ENCODE measurements around the gene HAPLN1.

Gene HAPLN1

DNA sequence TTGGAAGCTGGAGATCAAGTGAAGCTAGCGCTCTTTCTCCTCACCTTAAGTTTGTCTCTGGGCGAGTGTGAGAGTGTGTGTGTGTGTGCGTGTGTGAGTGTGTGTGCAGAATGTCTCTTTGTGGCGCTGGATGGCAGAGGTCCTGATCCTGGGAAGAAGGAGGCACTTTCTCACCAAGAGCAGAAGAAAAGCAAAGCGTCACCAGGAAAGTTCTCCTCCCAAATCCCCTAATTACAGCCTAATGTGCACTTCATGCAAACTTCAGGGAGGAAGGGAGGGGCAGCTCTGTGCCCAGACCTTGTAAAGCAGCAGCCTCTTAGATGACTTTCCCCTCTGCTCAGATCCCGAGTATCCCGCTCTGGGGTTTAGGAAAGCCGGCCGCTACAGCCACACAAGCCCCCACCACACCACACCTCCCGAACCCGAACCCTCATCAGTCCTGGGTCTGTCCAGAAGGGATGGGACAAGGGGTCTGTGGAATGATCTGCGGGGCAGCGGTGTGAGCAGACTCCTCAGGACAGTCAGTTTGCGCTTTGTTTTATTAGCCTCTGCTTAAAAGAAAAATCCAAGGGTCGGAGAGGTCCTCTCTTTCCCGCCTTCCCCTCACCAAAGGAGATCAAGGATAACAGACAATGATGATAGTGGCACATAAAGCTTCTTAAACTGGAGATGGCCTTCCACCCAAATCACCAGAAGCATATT, at the start of gene HAPLN1:
Gene HAPLN1, minus strand, starts transcription at position 20 of the 702 bp plus-strand sequence. CDS start 47,332 bp downstream, outside the sequence.
- TF ChIP-seq ZNF521 (tag by site-specific recombination; IDR thresholded peaks at IDR 0.05) (no peak), SP7 (tag by site-specific recombination; IDR thresholded peaks at IDR 0.05) (peak; percentile 39; the same call in 1 of the 2 replicates), ZNF423 (tag by site-specific recombination; IDR thresholded peaks at IDR 0.05) (no peak), ZSCAN4 (tag by site-specific recombination; IDR thresholded peaks at IDR 0.05) (peak; percentile 66)
- TF ChIP-seq, protein P1, sequence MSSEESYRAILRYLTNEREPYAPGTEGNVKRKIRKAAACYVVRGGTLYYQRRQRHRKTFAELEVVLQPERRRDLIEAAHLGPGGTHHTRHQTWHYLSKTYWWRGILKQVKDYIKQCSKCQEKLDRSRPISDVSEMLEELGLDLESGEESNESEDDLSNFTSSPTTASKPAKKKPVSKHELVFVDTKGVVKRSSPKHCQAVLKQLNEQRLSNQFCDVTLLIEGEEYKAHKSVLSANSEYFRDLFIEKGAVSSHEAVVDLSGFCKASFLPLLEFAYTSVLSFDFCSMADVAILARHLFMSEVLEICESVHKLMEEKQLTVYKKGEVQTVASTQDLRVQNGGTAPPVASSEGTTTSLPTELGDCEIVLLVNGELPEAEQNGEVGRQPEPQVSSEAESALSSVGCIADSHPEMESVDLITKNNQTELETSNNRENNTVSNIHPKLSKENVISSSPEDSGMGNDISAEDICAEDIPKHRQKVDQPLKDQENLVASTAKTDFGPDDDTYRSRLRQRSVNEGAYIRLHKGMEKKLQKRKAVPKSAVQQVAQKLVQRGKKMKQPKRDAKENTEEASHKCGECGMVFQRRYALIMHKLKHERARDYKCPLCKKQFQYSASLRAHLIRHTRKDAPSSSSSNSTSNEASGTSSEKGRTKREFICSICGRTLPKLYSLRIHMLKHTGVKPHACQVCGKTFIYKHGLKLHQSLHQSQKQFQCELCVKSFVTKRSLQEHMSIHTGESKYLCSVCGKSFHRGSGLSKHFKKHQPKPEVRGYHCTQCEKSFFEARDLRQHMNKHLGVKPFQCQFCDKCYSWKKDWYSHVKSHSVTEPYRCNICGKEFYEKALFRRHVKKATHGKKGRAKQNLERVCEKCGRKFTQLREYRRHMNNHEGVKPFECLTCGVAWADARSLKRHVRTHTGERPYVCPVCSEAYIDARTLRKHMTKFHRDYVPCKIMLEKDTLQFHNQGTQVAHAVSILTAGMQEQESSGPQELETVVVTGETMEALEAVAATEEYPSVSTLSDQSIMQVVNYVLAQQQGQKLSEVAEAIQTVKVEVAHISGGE (tag by site-specific recombination; conservative IDR thresholded peaks at IDR 0.05; ENCODE audit: low read depth) = no peak

GRCh38 chr5:83767409-83767992, 46.8 kb upstream of the HAPLN1 start:
- Histone ChIP-seq H3K4me3 (ENCODE audit: low read depth, low read length) (no peak overlapping the region), H3K4me1 (ENCODE audit: control insufficient read depth, insufficient read depth, low read length) (no peaks in the 10 kb centered on the region), H3K36me3 (ENCODE audit: control insufficient read depth in 2 of 2, insufficient read depth in 1 of 2, low read length in 2 of 2) (no peaks in the 10 kb centered on the region), H3K9me3 (ENCODE audit: control insufficient read depth, insufficient read depth, low read depth, low read length) (peaks cover 2% of the 10 kb centered on the region), H3K27ac (ENCODE audit: extremely low read depth, low read depth, low read length) (no peak overlapping the region)
- no peak for TF ChIP-seq MYNN (tag by site-specific recombination; IDR thresholded peaks at IDR 0.05; ENCODE audit: borderline replicate concordance)
- peak; percentile 91 for TF ChIP-seq TRIM28 (IDR thresholded peaks at IDR 0.05; ENCODE audit: borderline replicate concordance, low read length)
- peak; percentile 60; the same call in 1 of the 2 replicates for TF ChIP-seq ZNF549 (tag by site-specific recombination; IDR thresholded peaks at IDR 0.05)
- TF ChIP-seq SETDB1 (IDR thresholded peaks at IDR 0.05; ENCODE audit: insufficient read length, low read length) = peak; percentile 100
- peak; percentile 84; the same call in 1 of the 2 replicates for TF ChIP-seq ZNF626 (tag by site-specific recombination; IDR thresholded peaks at IDR 0.05)
- ChIA-PET POLR2A (no interaction called here), CTCF (interaction anchor here (0.6 kb wide), 1 partner anchor 11 kb away, joined by 3 read pairs; no protein-coding TSS in a partner anchor)

More for the DNA sequence above, at the start of gene HAPLN1:
- Histone ChIP-seq H3K36me3 (ENCODE audit: control insufficient read depth in 2 of 2, insufficient read depth in 1 of 2, low read length in 2 of 2) (no peaks in the 10 kb centered on the region), H3K27ac (ENCODE audit: extremely low read depth, low read depth, low read length) (peak within 1 kb of the TSS; percentile 63; the same call in 1 of the 2 replicates), H3K4me1 (ENCODE audit: control insufficient read depth, insufficient read depth, low read length) (0 out of 2 replicates have a peak, but pooled peaks cover 2% of the 10 kb centered on the region), H3K9me3 (ENCODE audit: control insufficient read depth, insufficient read depth, low read depth, low read length) (no peaks in the 10 kb centered on the region), H3K4me3 (ENCODE audit: low read depth, low read length) (no peak within 1 kb of the TSS)
- ChIA-PET CTCF (interaction anchor here (1.1 to 3.6 kb wide), 3 partner anchors 8 to 206 kb away, joined by 3 to 16 read pairs (median 9); no protein-coding TSS in a partner anchor), POLR2A (no interaction called here)

DNA sequence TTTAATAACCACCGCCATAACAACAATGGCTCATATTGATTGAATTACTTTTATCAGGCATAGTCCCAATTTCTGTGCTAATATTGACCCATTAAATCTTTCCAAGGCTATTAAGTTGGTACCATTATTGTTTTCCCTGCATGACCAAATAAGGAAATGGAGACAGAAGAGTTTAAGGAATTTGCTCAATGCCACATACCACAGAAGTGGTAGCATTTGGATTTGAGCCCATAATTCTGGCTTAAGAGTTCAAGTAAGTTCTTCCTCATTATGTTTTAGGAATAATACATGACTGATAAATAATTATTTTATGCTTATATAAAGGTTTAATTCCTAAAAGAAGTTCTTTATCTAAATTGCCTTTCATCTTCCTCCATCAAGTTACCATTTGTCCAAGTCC, 43.4 kb upstream of the HAPLN1 start:
- no peaks in the 10 kb centered on the region for H3K4me1 ChIP-seq (ENCODE audit: control insufficient read depth, insufficient read depth, low read length)
- H3K27ac ChIP-seq (ENCODE audit: extremely low read depth, low read depth, low read length) = no peak overlapping the region
- TF ChIP-seq GLI2 (tag by site-specific recombination; IDR thresholded peaks at IDR 0.05; ENCODE audit: borderline replicate concordance, low read depth) (no peak), ZNF292 (tag by site-specific recombination; IDR thresholded peaks at IDR 0.05; ENCODE audit: borderline replicate concordance, low read depth) (no peak), ZNF404 (tag by site-specific recombination; IDR thresholded peaks at IDR 0.05) (no peak), ZNF155 (tag by site-specific recombination; IDR thresholded peaks at IDR 0.05) (no peak), ZNF324 (tag by site-specific recombination; IDR thresholded peaks at IDR 0.05) (no peak), ZFP41 (tag by site-specific recombination; IDR thresholded peaks at IDR 0.05; ENCODE audit: borderline replicate concordance) (no peak), ZNF239 (tag by site-specific recombination; IDR thresholded peaks at IDR 0.05) (no peak), ZNF785 (tag by site-specific recombination; IDR thresholded peaks at IDR 0.05) (no peak), ZNF530 (tag by site-specific recombination; IDR thresholded peaks at IDR 0.05; ENCODE audit: low read depth) (no peak), ZNF202 (tag by site-specific recombination; IDR thresholded peaks at IDR 0.05; ENCODE audit: borderline replicate concordance) (no peak), MYNN (tag by site-specific recombination; IDR thresholded peaks at IDR 0.05; ENCODE audit: borderline replicate concordance) (no peak), ZFP69B (tag by site-specific recombination; IDR thresholded peaks at IDR 0.05) (no peak)
- peaks cover 2% of the 10 kb centered on the region for H3K9me3 ChIP-seq (ENCODE audit: control insufficient read depth, insufficient read depth, low read depth, low read length)
- no peaks in the 10 kb centered on the region for H3K36me3 ChIP-seq (ENCODE audit: control insufficient read depth in 2 of 2, insufficient read depth in 1 of 2, low read length in 2 of 2)
- CTCF ChIA-PET = no interaction called here
- POLR2A ChIA-PET = no interaction called here
- H3K4me3 ChIP-seq (ENCODE audit: low read depth, low read length) = no peak overlapping the region

All from HEK293 (cell line).